WTC11 (cell line): ENCODE results near the gene TMEM14A.

Source experiments
- ATF3 ChIP-seq: sonication (generic); formaldehyde crosslinking; conservative IDR thresholded peaks from 2 replicates; pipeline ENCODE4 v1.8.1; 2022; ENCODE audit warnings: mild to moderate bottlenecking, missing genetic modification reagents
- MAX ChIP-seq: sonication (generic); formaldehyde crosslinking; IDR thresholded peaks from 2 replicates; pipeline ENCODE4 v1.8.0; 2022; ENCODE audit warnings: mild to moderate bottlenecking, missing genetic modification reagents
- ZBTB21 ChIP-seq: sonication (generic); formaldehyde crosslinking; IDR thresholded peaks from 2 replicates; pipeline ENCODE4 v1.8.1; 2023; ENCODE audit warnings: mild to moderate bottlenecking, missing genetic modification reagents, borderline replicate concordance

- no peak for TF ChIP-seq MAX (CRISPR knock-in tag)
- TF ChIP-seq ATF3 (CRISPR knock-in tag), result no peak
- TF ChIP-seq ZBTB21 (CRISPR knock-in tag), result no peak
These were observed 13.0 kb upstream of the TMEM14A start for GRCh38 chr6:52657870-52658269.
